ENCODE results near the gene SLC3A2.

DNA sequence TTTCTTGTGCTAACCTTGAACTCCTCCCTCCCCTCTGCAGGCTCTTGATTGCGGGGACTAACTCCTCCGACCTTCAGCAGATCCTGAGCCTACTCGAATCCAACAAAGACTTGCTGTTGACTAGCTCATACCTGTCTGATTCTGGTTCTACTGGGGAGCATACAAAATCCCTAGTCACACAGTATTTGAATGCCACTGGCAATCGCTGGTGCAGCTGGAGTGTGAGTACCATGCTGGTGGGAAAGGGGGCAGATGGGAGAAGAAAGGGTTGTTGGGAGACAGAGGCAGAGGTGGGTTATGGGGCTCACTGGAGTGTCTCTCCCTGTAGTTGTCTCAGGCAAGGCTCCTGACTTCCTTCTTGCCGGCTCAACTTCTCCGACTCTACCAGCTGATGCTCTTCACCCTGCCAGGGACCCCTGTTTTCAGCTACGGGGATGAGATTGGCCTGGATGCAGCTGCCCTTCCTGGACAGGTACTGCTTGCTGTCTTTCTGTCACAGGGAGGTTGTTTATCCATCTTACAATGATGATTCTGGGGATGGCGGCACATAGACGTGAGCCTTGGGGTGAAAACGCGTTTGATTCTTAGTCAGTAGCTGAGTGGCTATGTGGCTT lies 4.5 kb downstream of the SLC3A2 start:
- TF ChIP-seq ZNF607 (CRISPR knock-in tag; IDR thresholded peaks at IDR 0.05; ENCODE audit: borderline replicate concordance) (no peak), ZNF747 (CRISPR knock-in tag; IDR thresholded peaks at IDR 0.05; ENCODE audit: borderline replicate concordance) (no peak), ZBTB44 (CRISPR knock-in tag; IDR thresholded peaks at IDR 0.05) (no peak), RFX1 (IDR thresholded peaks at IDR 0.05) (no peak), ZNF138 (CRISPR knock-in tag; IDR thresholded peaks at IDR 0.05; ENCODE audit: low read depth) (no peak)
- TF ChIP-seq, protein P1, sequence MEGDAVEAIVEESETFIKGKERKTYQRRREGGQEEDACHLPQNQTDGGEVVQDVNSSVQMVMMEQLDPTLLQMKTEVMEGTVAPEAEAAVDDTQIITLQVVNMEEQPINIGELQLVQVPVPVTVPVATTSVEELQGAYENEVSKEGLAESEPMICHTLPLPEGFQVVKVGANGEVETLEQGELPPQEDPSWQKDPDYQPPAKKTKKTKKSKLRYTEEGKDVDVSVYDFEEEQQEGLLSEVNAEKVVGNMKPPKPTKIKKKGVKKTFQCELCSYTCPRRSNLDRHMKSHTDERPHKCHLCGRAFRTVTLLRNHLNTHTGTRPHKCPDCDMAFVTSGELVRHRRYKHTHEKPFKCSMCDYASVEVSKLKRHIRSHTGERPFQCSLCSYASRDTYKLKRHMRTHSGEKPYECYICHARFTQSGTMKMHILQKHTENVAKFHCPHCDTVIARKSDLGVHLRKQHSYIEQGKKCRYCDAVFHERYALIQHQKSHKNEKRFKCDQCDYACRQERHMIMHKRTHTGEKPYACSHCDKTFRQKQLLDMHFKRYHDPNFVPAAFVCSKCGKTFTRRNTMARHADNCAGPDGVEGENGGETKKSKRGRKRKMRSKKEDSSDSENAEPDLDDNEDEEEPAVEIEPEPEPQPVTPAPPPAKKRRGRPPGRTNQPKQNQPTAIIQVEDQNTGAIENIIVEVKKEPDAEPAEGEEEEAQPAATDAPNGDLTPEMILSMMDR (CRISPR knock-in tag; IDR thresholded peaks at IDR 0.05) = no peak
- TF ChIP-seq, protein P2, sequence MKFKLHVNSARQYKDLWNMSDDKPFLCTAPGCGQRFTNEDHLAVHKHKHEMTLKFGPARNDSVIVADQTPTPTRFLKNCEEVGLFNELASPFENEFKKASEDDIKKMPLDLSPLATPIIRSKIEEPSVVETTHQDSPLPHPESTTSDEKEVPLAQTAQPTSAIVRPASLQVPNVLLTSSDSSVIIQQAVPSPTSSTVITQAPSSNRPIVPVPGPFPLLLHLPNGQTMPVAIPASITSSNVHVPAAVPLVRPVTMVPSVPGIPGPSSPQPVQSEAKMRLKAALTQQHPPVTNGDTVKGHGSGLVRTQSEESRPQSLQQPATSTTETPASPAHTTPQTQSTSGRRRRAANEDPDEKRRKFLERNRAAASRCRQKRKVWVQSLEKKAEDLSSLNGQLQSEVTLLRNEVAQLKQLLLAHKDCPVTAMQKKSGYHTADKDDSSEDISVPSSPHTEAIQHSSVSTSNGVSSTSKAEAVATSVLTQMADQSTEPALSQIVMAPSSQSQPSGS (CRISPR knock-in tag; IDR thresholded peaks at IDR 0.05) = no peak
- TF ChIP-seq, protein P3, sequence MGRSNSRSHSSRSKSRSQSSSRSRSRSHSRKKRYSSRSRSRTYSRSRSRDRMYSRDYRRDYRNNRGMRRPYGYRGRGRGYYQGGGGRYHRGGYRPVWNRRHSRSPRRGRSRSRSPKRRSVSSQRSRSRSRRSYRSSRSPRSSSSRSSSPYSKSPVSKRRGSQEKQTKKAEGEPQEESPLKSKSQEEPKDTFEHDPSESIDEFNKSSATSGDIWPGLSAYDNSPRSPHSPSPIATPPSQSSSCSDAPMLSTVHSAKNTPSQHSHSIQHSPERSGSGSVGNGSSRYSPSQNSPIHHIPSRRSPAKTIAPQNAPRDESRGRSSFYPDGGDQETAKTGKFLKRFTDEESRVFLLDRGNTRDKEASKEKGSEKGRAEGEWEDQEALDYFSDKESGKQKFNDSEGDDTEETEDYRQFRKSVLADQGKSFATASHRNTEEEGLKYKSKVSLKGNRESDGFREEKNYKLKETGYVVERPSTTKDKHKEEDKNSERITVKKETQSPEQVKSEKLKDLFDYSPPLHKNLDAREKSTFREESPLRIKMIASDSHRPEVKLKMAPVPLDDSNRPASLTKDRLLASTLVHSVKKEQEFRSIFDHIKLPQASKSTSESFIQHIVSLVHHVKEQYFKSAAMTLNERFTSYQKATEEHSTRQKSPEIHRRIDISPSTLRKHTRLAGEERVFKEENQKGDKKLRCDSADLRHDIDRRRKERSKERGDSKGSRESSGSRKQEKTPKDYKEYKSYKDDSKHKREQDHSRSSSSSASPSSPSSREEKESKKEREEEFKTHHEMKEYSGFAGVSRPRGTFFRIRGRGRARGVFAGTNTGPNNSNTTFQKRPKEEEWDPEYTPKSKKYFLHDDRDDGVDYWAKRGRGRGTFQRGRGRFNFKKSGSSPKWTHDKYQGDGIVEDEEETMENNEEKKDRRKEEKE (IDR thresholded peaks at IDR 0.05) = no peak
